ENCODE results near the gene ATE1. TPM values are rescaled to one million over a fixed set of nuclear protein-coding genes. Genes with fewer than 3 reads are reported as not detected.

The ATE1 gene
- total RNA-seq, 1 experiment from 2014 or later: 23.8 TPM

DNA sequence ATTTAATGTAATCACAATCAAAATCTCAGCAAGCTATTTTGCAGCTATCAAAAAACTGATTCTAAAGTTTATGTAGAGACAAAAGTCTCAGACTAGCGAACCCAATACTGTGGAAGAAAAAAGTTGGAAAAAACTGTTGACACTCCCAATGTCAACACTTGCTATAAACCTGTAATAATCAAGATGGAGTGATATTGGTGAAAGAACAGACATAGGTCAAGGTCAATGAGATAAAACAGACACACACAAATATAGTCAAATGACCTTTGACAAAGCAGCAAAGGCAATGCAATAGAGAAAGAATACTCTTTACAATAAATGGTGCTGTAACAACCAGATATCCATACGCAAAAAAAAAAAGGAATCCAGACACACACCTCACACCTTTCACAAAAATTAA lies 84.5 kb downstream of the ATE1 start (continued):
- no peak for TF ChIP-seq ZNF423 (CRISPR knock-in tag; IDR thresholded peaks at IDR 0.05)

DNA sequence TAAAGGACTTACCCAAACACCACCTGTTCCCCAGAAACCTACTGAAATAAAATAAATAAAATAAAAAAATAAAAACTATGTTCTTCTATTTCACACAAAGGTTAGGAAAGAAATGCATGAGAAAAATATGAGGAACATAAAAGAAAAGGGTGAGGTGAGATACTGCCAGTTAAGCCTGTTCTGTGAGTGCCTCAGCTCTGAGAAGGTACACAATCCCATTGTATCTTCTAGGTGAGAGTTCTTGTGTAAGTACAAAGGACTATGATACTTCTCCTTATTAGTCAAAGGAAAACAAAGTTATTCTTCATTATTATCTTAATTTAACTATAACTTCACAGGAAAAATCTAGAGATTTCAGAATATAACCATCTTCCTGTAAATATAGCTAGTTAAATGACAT lies 86.0 kb downstream of the ATE1 start:
- no peak overlapping the region for H3K27ac Mint-ChIP-seq
- peaks cover 22% of the 10 kb centered on the region for H3K9me3 Mint-ChIP-seq
- no peaks in the 10 kb centered on the region for H3K27me3 Mint-ChIP-seq (ENCODE audit: low read depth)
- H3K4me3 Mint-ChIP-seq: no peak overlapping the region
- TF ChIP-seq NR1H2 (CRISPR knock-in tag; IDR thresholded peaks at IDR 0.05) (no peak), RORB (CRISPR knock-in tag; IDR thresholded peaks at IDR 0.05) (no peak), ZNF232 (CRISPR knock-in tag; IDR thresholded peaks at IDR 0.05) (no peak), ZNF423 (CRISPR knock-in tag; IDR thresholded peaks at IDR 0.05) (no peak), ELF4 (CRISPR knock-in tag; IDR thresholded peaks at IDR 0.05; ENCODE audit: low read depth) (no peak), FOXJ3 (CRISPR knock-in tag; IDR thresholded peaks at IDR 0.05; ENCODE audit: borderline replicate concordance) (no peak), TP53 (CRISPR knock-in tag; IDR thresholded peaks at IDR 0.05) (no peak), CBFB (CRISPR knock-in tag; IDR thresholded peaks at IDR 0.05; ENCODE audit: low read depth) (no peak), JUN (CRISPR knock-in tag; IDR thresholded peaks at IDR 0.05) (no peak), RELA (CRISPR knock-in tag; IDR thresholded peaks at IDR 0.05; ENCODE audit: borderline replicate concordance) (no peak), NFATC4 (CRISPR knock-in tag; IDR thresholded peaks at IDR 0.05) (no peak), ZBTB21 (CRISPR knock-in tag; IDR thresholded peaks at IDR 0.05; ENCODE audit: borderline replicate concordance) (no peak), ZNF219 (CRISPR knock-in tag; IDR thresholded peaks at IDR 0.05; ENCODE audit: borderline replicate concordance) (no peak), ZNF263 (CRISPR knock-in tag; IDR thresholded peaks at IDR 0.05; ENCODE audit: low read depth) (no peak)
- TF ChIP-seq, protein P1, sequence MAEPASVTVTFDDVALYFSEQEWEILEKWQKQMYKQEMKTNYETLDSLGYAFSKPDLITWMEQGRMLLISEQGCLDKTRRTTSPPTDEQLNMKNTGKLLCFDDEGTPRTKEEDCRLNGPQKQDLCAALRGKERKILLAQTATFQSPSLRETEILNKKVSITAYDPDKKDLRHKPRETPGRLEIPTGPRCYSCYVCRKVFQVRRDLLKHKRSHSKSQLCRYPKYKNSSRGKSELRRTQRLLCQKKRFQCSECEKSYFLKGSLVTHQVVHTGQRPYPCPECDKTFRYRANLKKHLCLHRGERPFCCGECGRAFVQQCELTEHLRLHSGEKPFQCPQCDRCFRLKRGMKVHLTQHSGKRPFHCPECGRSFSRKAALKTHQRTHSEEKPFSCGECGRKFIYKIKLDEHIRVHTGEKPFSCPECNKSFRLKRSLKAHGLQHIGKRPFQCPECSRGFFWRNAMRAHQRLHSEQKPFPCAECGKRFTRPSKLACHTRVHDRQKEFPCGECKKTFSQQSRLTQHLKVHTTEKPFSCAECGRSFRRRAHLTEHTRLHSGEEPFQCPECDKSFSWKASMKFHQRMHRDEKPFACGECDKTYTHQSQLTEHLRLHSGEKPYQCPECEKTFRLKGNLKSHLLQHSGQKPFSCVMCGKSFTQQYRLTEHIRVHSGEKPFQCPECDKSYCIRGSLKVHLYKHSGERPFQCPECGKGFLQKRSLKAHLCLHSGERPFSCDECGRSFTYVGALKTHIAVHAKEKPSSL (CRISPR knock-in tag; conservative IDR thresholded peaks at IDR 0.05): no peak
- TF ChIP-seq, protein P2, sequence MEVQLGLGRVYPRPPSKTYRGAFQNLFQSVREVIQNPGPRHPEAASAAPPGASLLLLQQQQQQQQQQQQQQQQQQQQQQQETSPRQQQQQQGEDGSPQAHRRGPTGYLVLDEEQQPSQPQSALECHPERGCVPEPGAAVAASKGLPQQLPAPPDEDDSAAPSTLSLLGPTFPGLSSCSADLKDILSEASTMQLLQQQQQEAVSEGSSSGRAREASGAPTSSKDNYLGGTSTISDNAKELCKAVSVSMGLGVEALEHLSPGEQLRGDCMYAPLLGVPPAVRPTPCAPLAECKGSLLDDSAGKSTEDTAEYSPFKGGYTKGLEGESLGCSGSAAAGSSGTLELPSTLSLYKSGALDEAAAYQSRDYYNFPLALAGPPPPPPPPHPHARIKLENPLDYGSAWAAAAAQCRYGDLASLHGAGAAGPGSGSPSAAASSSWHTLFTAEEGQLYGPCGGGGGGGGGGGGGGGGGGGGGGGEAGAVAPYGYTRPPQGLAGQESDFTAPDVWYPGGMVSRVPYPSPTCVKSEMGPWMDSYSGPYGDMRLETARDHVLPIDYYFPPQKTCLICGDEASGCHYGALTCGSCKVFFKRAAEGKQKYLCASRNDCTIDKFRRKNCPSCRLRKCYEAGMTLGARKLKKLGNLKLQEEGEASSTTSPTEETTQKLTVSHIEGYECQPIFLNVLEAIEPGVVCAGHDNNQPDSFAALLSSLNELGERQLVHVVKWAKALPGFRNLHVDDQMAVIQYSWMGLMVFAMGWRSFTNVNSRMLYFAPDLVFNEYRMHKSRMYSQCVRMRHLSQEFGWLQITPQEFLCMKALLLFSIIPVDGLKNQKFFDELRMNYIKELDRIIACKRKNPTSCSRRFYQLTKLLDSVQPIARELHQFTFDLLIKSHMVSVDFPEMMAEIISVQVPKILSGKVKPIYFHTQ (CRISPR knock-in tag; IDR thresholded peaks at IDR 0.05): no peak
- TF ChIP-seq, protein P3, sequence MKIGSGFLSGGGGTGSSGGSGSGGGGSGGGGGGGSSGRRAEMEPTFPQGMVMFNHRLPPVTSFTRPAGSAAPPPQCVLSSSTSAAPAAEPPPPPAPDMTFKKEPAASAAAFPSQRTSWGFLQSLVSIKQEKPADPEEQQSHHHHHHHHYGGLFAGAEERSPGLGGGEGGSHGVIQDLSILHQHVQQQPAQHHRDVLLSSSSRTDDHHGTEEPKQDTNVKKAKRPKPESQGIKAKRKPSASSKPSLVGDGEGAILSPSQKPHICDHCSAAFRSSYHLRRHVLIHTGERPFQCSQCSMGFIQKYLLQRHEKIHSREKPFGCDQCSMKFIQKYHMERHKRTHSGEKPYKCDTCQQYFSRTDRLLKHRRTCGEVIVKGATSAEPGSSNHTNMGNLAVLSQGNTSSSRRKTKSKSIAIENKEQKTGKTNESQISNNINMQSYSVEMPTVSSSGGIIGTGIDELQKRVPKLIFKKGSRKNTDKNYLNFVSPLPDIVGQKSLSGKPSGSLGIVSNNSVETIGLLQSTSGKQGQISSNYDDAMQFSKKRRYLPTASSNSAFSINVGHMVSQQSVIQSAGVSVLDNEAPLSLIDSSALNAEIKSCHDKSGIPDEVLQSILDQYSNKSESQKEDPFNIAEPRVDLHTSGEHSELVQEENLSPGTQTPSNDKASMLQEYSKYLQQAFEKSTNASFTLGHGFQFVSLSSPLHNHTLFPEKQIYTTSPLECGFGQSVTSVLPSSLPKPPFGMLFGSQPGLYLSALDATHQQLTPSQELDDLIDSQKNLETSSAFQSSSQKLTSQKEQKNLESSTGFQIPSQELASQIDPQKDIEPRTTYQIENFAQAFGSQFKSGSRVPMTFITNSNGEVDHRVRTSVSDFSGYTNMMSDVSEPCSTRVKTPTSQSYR (CRISPR knock-in tag; IDR thresholded peaks at IDR 0.05): no peak
- TF ChIP-seq, protein P4, sequence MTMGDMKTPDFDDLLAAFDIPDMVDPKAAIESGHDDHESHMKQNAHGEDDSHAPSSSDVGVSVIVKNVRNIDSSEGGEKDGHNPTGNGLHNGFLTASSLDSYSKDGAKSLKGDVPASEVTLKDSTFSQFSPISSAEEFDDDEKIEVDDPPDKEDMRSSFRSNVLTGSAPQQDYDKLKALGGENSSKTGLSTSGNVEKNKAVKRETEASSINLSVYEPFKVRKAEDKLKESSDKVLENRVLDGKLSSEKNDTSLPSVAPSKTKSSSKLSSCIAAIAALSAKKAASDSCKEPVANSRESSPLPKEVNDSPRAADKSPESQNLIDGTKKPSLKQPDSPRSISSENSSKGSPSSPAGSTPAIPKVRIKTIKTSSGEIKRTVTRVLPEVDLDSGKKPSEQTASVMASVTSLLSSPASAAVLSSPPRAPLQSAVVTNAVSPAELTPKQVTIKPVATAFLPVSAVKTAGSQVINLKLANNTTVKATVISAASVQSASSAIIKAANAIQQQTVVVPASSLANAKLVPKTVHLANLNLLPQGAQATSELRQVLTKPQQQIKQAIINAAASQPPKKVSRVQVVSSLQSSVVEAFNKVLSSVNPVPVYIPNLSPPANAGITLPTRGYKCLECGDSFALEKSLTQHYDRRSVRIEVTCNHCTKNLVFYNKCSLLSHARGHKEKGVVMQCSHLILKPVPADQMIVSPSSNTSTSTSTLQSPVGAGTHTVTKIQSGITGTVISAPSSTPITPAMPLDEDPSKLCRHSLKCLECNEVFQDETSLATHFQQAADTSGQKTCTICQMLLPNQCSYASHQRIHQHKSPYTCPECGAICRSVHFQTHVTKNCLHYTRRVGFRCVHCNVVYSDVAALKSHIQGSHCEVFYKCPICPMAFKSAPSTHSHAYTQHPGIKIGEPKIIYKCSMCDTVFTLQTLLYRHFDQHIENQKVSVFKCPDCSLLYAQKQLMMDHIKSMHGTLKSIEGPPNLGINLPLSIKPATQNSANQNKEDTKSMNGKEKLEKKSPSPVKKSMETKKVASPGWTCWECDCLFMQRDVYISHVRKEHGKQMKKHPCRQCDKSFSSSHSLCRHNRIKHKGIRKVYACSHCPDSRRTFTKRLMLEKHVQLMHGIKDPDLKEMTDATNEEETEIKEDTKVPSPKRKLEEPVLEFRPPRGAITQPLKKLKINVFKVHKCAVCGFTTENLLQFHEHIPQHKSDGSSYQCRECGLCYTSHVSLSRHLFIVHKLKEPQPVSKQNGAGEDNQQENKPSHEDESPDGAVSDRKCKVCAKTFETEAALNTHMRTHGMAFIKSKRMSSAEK (CRISPR knock-in tag; IDR thresholded peaks at IDR 0.05; ENCODE audit: borderline replicate concordance): no peak
- TF ChIP-seq, protein P5, sequence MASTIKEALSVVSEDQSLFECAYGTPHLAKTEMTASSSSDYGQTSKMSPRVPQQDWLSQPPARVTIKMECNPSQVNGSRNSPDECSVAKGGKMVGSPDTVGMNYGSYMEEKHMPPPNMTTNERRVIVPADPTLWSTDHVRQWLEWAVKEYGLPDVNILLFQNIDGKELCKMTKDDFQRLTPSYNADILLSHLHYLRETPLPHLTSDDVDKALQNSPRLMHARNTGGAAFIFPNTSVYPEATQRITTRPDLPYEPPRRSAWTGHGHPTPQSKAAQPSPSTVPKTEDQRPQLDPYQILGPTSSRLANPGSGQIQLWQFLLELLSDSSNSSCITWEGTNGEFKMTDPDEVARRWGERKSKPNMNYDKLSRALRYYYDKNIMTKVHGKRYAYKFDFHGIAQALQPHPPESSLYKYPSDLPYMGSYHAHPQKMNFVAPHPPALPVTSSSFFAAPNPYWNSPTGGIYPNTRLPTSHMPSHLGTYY (CRISPR knock-in tag; IDR thresholded peaks at IDR 0.05): no peak
- TF ChIP-seq, protein P6, sequence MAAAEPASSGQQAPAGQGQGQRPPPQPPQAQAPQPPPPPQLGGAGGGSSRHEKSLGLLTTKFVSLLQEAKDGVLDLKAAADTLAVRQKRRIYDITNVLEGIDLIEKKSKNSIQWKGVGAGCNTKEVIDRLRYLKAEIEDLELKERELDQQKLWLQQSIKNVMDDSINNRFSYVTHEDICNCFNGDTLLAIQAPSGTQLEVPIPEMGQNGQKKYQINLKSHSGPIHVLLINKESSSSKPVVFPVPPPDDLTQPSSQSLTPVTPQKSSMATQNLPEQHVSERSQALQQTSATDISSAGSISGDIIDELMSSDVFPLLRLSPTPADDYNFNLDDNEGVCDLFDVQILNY (CRISPR knock-in tag; IDR thresholded peaks at IDR 0.05): no peak
- POLR2A ChIA-PET: no interaction called here
- ATAC-seq (no peak), DNase-seq (ENCODE audit: low spot score) (no peak)
- H3K4me1 Mint-ChIP-seq: peaks cover 16% of the 10 kb centered on the region
- H3K36me3 Mint-ChIP-seq: peaks cover 23% of the 10 kb centered on the region
- CTCF ChIA-PET: no interaction called here

All from WTC11 (cell line).